H1 (cell line): ENCODE results near the gene S100PBP. TPM values are rescaled to one million over a fixed set of nuclear protein-coding genes. Genes with fewer than 3 reads are reported as not detected.

ENCODE experiments used
- CTCF ChIA-PET: fragments of 300-600 bp; sonication (Branson Sonifier 250); formaldehyde crosslinking; loops from one replicate; lab custom pipeline; 2021; ENCODE audit not compliant: partially characterized antibody; lab: Charles Lee
- POLR2A ChIA-PET: fragments of 300-600 bp; sonication (Branson Sonifier 250); formaldehyde crosslinking; loops from one replicate; lab custom pipeline; 2021; ENCODE audit warnings: inconsistent platforms; ENCODE audit not compliant: partially characterized antibody; lab: Charles Lee
- DNase-seq, 2 experiments: peaks; one replicate each; pipeline versions ENCODE4 v3.0.0 to v3.0.0-alpha.2; 2010 to 2022; ENCODE audit warnings: low spot score in 2 of 2, low read depth in 1 of 2, mixed read lengths in 1 of 2
- FAIRE-seq: peaks from 2 replicates; lab custom pipeline; 2011; peaks lifted over from hg19 to GRCh38; lab: Jason Lieb, UNC
- H2AFZ ChIP-seq: 2 replicates; pipeline ENCODE4 v1.8.1; 2012; ENCODE audit warnings: low read length, inconsistent platforms
- H2AK5ac ChIP-seq: 2 replicates; pipeline ENCODE4 v1.6.1; 2013; ENCODE audit warnings: low read depth, low read length
- H2BK120ac ChIP-seq: replicated peaks from 2 replicates; pipeline ENCODE3; 2013; ENCODE audit warnings: low read depth, low read length, inconsistent platforms
- H2BK12ac ChIP-seq: 2 replicates; pipeline ENCODE4 v1.6.1; 2013; ENCODE audit warnings: low read depth, low read length
- H2BK15ac ChIP-seq: 2 replicates; pipeline ENCODE4 v1.6.1; 2013; ENCODE audit warnings: low read length
- H2BK20ac ChIP-seq: 2 replicates; pipeline ENCODE4 v1.6.1; 2013; ENCODE audit warnings: low read length
- H2BK5ac ChIP-seq: 2 replicates; pipeline ENCODE4 v1.6.1; 2013; ENCODE audit warnings: low read depth, low read length
- H3K14ac ChIP-seq: 2 replicates; pipeline ENCODE4 v1.6.1; 2013; ENCODE audit warnings: inconsistent platforms; ENCODE audit not compliant: insufficient read length
- H3K18ac ChIP-seq: 2 replicates; pipeline ENCODE4 v1.6.1; 2013; ENCODE audit warnings: low read length; ENCODE audit errors: extremely low read depth
- H3K23ac ChIP-seq: 2 replicates; pipeline ENCODE4 v1.6.1; 2013; ENCODE audit warnings: inconsistent platforms; ENCODE audit not compliant: insufficient read length
- H3K23me2 ChIP-seq: 2 replicates; pipeline ENCODE4 v1.6.1; 2013; ENCODE audit warnings: low read depth, low read length
- H3K27ac ChIP-seq: 2 replicates; pipeline ENCODE4 v1.6.1; 2011; ENCODE audit warnings: low read depth, low read length, inconsistent platforms
- H3K27me3 ChIP-seq, 4 experiments: replicated peaks in 1 of 4; 1 replicate in 1 of 4; 2 replicates in 3 of 4; pipeline versions ENCODE4 v1.6.1 to v1.8.1; 2011 to 2013; ENCODE audit warnings: low read length in 3 of 4, mild to moderate bottlenecking in 3 of 4, inconsistent platforms in 2 of 4, mixed read lengths in 2 of 4, moderate library complexity in 1 of 4; ENCODE audit not compliant: control insufficient read depth in 3 of 4, insufficient read depth in 3 of 4; ENCODE audit errors: extremely low read depth in 1 of 4
- H3K36me3 ChIP-seq, 4 experiments: 2 replicates each; pipeline versions ENCODE4 v1.6.1 to v1.8.1; 2011 to 2013; ENCODE audit warnings: mild to moderate bottlenecking in 4 of 4, low read length in 3 of 4, moderate library complexity in 2 of 4, control low read depth in 1 of 4, inconsistent platforms in 1 of 4; ENCODE audit not compliant: insufficient read depth in 4 of 4, control insufficient read depth in 2 of 4
- H3K4ac ChIP-seq: replicated peaks from 2 replicates; pipeline ENCODE3; 2013; ENCODE audit warnings: low read length, low read depth, mixed read lengths, inconsistent platforms; ENCODE audit not compliant: insufficient read length
- H3K4me1 ChIP-seq, 4 experiments: replicated peaks in 1 of 4; 1 replicate in 1 of 4; 2 replicates in 3 of 4; pipeline versions ENCODE4 v1.6.1 to v1.8.1; 2011 to 2013; ENCODE audit warnings: low read length in 3 of 4, inconsistent platforms in 2 of 4, mixed read lengths in 1 of 4; ENCODE audit not compliant: insufficient read depth in 4 of 4, control insufficient read depth in 3 of 4
- H3K4me2 ChIP-seq, 2 experiments: 2 replicates each; pipeline versions ENCODE4 v1.6.1 to v1.8.1; 2011 to 2013; ENCODE audit warnings: low read depth in 2 of 2, low read length in 2 of 2, control low read depth in 1 of 2, inconsistent platforms in 1 of 2, mild to moderate bottlenecking in 1 of 2; ENCODE audit not compliant: insufficient read depth in 1 of 2
- H3K4me3 ChIP-seq, 4 experiments: fragments of 200-600, 300-600 bp in 1 of 4; sonication (generic), shearing (Covaris generic), sonication (Bioruptor Twin) in 1 of 4; 2 replicates each; pipeline versions ENCODE4 v1.5.1 to v1.8.1; 2011 to 2016; ENCODE audit warnings: low read length in 4 of 4, low read depth in 3 of 4, control low read depth in 2 of 4, inconsistent platforms in 2 of 4, mild to moderate bottlenecking in 2 of 4, mixed read lengths in 1 of 4, moderate library complexity in 1 of 4; ENCODE audit not compliant: insufficient read depth in 2 of 4; ENCODE audit errors: extremely low read depth in 1 of 4
- H3K56ac ChIP-seq: replicated peaks from 2 replicates; pipeline ENCODE3; 2013; ENCODE audit warnings: low read depth, mild to moderate bottlenecking, mixed read lengths, low read length, inconsistent platforms; ENCODE audit not compliant: insufficient read length
- H3K79me1 ChIP-seq: 2 replicates; pipeline ENCODE4 v1.6.1; 2013; ENCODE audit warnings: low read depth, low read length, control low read depth
- H3K79me2 ChIP-seq, 2 experiments: 2 replicates each; pipeline versions ENCODE4 v1.6.1 to v1.8.1; 2012 to 2013; ENCODE audit warnings: low read length in 2 of 2, mild to moderate bottlenecking in 2 of 2, inconsistent platforms in 1 of 2; ENCODE audit not compliant: insufficient read depth in 2 of 2, control insufficient read depth in 1 of 2
- H3K9ac ChIP-seq, 4 experiments: replicated peaks in 1 of 4; 1 replicate in 1 of 4; 2 replicates in 3 of 4; pipeline versions ENCODE4 v1.6.1 to v1.8.1; 2011 to 2013; ENCODE audit warnings: low read depth in 3 of 4, low read length in 3 of 4, control low read depth in 2 of 4, mild to moderate bottlenecking in 2 of 4, moderate library complexity in 2 of 4, inconsistent platforms in 1 of 4; ENCODE audit errors: extremely low read depth in 1 of 4
- H3K9me3 ChIP-seq, 2 experiments: 2 replicates each; pipeline versions ENCODE4 v1.6.1 to v1.8.1; 2012 to 2013; ENCODE audit warnings: mild to moderate bottlenecking in 2 of 2, moderate library complexity in 2 of 2, control low read depth in 1 of 2, inconsistent platforms in 1 of 2, low read depth in 1 of 2, low read length in 1 of 2, mixed read lengths in 1 of 2; ENCODE audit not compliant: insufficient read depth in 2 of 2
- H4K20me1 ChIP-seq, 2 experiments: replicated peaks in 1 of 2; 2 replicates each; pipeline versions ENCODE3 to v1.8.1; 2011 to 2013; ENCODE audit warnings: inconsistent platforms in 2 of 2, low read length in 2 of 2, mild to moderate bottlenecking in 1 of 2; ENCODE audit not compliant: insufficient read depth in 2 of 2, control insufficient read depth in 1 of 2
- H4K5ac ChIP-seq: 2 replicates; pipeline ENCODE4 v1.6.1; 2013; ENCODE audit warnings: low read length, low read depth, mixed read lengths, inconsistent platforms; ENCODE audit not compliant: insufficient read length
- H4K8ac ChIP-seq: 2 replicates; pipeline ENCODE4 v1.8.0; 2013; ENCODE audit warnings: mild to moderate bottlenecking, moderate library complexity, low read length, inconsistent platforms; ENCODE audit not compliant: insufficient read depth; ENCODE audit errors: extremely low read depth
- H4K91ac ChIP-seq: replicated peaks from 2 replicates; pipeline ENCODE3; 2013; ENCODE audit warnings: low read length, mixed read lengths, inconsistent platforms; ENCODE audit not compliant: insufficient read length
- BCL11A ChIP-seq, 2 experiments: IDR thresholded peaks; one replicate each; pipeline ENCODE4 v1.6.1; 2011; ENCODE audit warnings: low read depth in 2 of 2, low read length in 2 of 2, mild to moderate bottlenecking in 2 of 2
- CTBP2 ChIP-seq: IDR thresholded peaks from 2 replicates; pipeline ENCODE4 v1.7.0; 2011; ENCODE audit warnings: borderline replicate concordance, mild to moderate bottlenecking, moderate library complexity, mixed read lengths, low read length; ENCODE audit not compliant: insufficient read depth, insufficient read length
- EGR1 ChIP-seq: IDR thresholded peaks from 2 replicates; pipeline ENCODE4 v1.6.1; 2011; ENCODE audit warnings: low read depth, low read length, borderline replicate concordance
- GTF2F1 ChIP-seq: IDR thresholded peaks from 2 replicates; pipeline ENCODE4 v1.6.1; 2012; ENCODE audit warnings: low read depth, low read length, improper control_type of control experiment, borderline replicate concordance
- SP1 ChIP-seq: IDR thresholded peaks from 2 replicates; pipeline ENCODE4 v1.6.1; 2011; ENCODE audit warnings: low read depth, low read length
- TEAD4 ChIP-seq: IDR thresholded peaks from 2 replicates; pipeline ENCODE4 v1.6.1; 2012; ENCODE audit warnings: low read depth, low read length, inconsistent platforms, mixed read lengths
- WGBS, 2 experiments: shearing (Covaris generic) in 1 of 2; methylation state at CpG; one replicate each; pipeline versions ENCODE4 v1.1.6 to v1.1.7; 2013 to 2015; ENCODE audit warnings: low lambda C conversion rate in 2 of 2, mixed read lengths in 2 of 2, inconsistent platforms in 1 of 2, low coverage in 1 of 2, missing lambda C conversion rate in 1 of 2; ENCODE audit not compliant: insufficient replicate concordance in 2 of 2, insufficient coverage in 1 of 2, insufficient read length in 1 of 2; ENCODE audit errors: extremely low coverage in 1 of 2, missing lambda C conversion rate in 1 of 2; 5-methylcytosine and 5-hydroxymethylcytosine counted together
- polyA plus RNA-seq, 7 experiments: library from polyadenylated mRNA; depleted of rRNA in 3 of 7; stranded (reverse) in 5 of 7; unstranded in 2 of 7; fragments of >200 nt in 5 of 7; fragments of 200-250 nt in 2 of 7; gene quantifications; 1 replicate in 5 of 7; 2 replicates in 1 of 7; 4 replicates in 1 of 7; pipeline versions ENCODE4 v1.2.1 to v1.2.3, GENCODE V29; 2011 to 2013; ENCODE audit warnings: missing spikeins in 2 of 7, mixed read lengths in 2 of 7
- total RNA-seq: library from RNA; stranded (reverse); fragmentation: NEBNext Ultra II Directional; extraction: Animal tissue kit (Norgen Biotek cat#: 25700); gene quantifications from 2 replicates; pipeline ENCODE4 v1.2.1, GENCODE V29; 2021

S100PBP gene
- total and polyA plus RNA-seq, 2 of the 8 experiments (the other 6 are each of a cell fraction or from before 2014, with no cell fraction given): 43.8 to 68.3 TPM

GRCh38 chr1:32798679-32799416 lies 18.6 kb upstream of the S100PBP start:
- H3K9ac ChIP-seq: no peak overlapping the region
- H2BK5ac ChIP-seq: no peak overlapping the region
- peaks cover 9 to 82% (median 47%) of the 10 kb centered on the region in 4 experiments for H3K36me3 ChIP-seq
- H2BK12ac ChIP-seq: no peak overlapping the region
- no peak overlapping the region for H4K91ac ChIP-seq
- 94% methylated on average over 8 of the region's 8 CpGs; no CpG with 5 or more reads in 1 of the 2 experiments for WGBS, 2 experiments
- no peak overlapping the region for H3K4ac ChIP-seq
- H3K4me1 ChIP-seq: no peaks in the 10 kb centered on the region
- no peak overlapping the region for H3K56ac ChIP-seq
- no peak overlapping the region for H4K5ac ChIP-seq
- no peak overlapping the region for H3K27ac ChIP-seq
- no peak overlapping the region for H2AFZ ChIP-seq
- FAIRE-seq (no peak), DNase-seq (no peak)
- H3K4me2 ChIP-seq: no peak overlapping the region
- no peak overlapping the region for H3K18ac ChIP-seq
- H3K14ac ChIP-seq: no peak overlapping the region
- H3K23ac ChIP-seq: no peak overlapping the region
- POLR2A ChIA-PET: interaction anchor here (0.9 to 2.1 kb wide), 10 partner anchors 9 to 118 kb away, joined by 3 to 7 read pairs (median 3); no protein-coding TSS in a partner anchor
- no peak overlapping the region for H2AK5ac ChIP-seq
- no peak overlapping the region for H3K4me3 ChIP-seq
- CTCF ChIA-PET: interaction anchor here (0.7 to 1.1 kb wide), 2 partner anchors 61 to 79 kb away, joined by 3 read pairs; no protein-coding TSS in a partner anchor
- H3K27me3 ChIP-seq: no peaks in the 10 kb centered on the region
- no peaks in the 10 kb centered on the region; the same call in 1 of the 2 replicates for H3K79me1 ChIP-seq
- no peaks in the 10 kb centered on the region for H3K9me3 ChIP-seq
- H3K23me2 ChIP-seq: no peaks in the 10 kb centered on the region
- no peak overlapping the region for H4K8ac ChIP-seq
- H3K79me2 ChIP-seq: peaks cover 0 to 12% of the 10 kb centered on the region in 2 experiments; a peak in 1 of 4 replicates
- no peak overlapping the region for H2BK15ac ChIP-seq
- no peak overlapping the region for H2BK20ac ChIP-seq
- H2BK120ac ChIP-seq: no peak overlapping the region
- H4K20me1 ChIP-seq: no peaks in the 10 kb centered on the region
- no peak for TF ChIP-seq EGR1
- no peak for TF ChIP-seq TEAD4
- no peak for TF ChIP-seq GTF2F1
- no peak for TF ChIP-seq SP1
- no peak for TF ChIP-seq CTBP2
- no peak for TF ChIP-seq BCL11A (IDR thresholded peaks at IDR 0.05; ENCODE audit: low read depth in 2 of 2, low read length in 2 of 2)
